Sigmoid colon (tissue), 7 donors: ENCODE data around the gene ZBTB2. TPM values are rescaled to one million over a fixed set of nuclear protein-coding genes. Genes with fewer than 3 reads are reported as not detected.

Experiments used
- DNase-seq: peaks from one replicate; pipeline ENCODE4 v3.0.0-alpha.2; 2019
- H3K27ac ChIP-seq, 4 donors: fragments of 200-600 bp; sonication (generic); one replicate each; pipeline ENCODE4 v1.5.1; 2016 to 2019; ENCODE audit warnings: mild to moderate bottlenecking in 1 of 4
- H3K27me3 ChIP-seq, 3 donors: fragments of 200-600 bp; sonication (generic); one replicate each; pipeline ENCODE4 v1.5.1; 2019; ENCODE audit warnings: mild to moderate bottlenecking in 1 of 3
- H3K36me3 ChIP-seq, 4 donors: fragments of 200-600 bp; sonication (generic); one replicate each; pipeline ENCODE4 v1.5.1; 2016 to 2019
- H3K4me1 ChIP-seq, 4 donors: fragments of 200-600 bp; sonication (generic); one replicate each; pipeline ENCODE4 v1.5.1; 2017 to 2019
- H3K4me3 ChIP-seq, 4 donors: fragments of 200-600 bp; sonication (generic); one replicate each; pipeline ENCODE4 v1.5.1; 2017 to 2019; ENCODE audit warnings: mild to moderate bottlenecking in 2 of 4, moderate library complexity in 1 of 4
- H3K9me3 ChIP-seq, 4 donors: fragments of 200-600 bp in 3 of 4; sonication (generic) in 3 of 4; one replicate each; pipeline versions ENCODE4 v1.5.1 to v1.6.1; 2013 to 2019
- CTCF ChIP-seq, 4 experiments: fragments of 450-650 bp in 3 of 4; fragments of 200-600 bp in 1 of 4; IDR thresholded peaks; one replicate each; pipeline ENCODE4 v1.5.1; 2016 to 2019; ENCODE audit warnings: antibody characterized with exemption in 4 of 4, mild to moderate bottlenecking in 3 of 4, moderate library complexity in 2 of 4
- EP300 ChIP-seq, 4 donors: sonication (generic); formaldehyde crosslinking; IDR thresholded peaks; one replicate each; pipeline ENCODE4 v1.6.1; 2017; ENCODE audit warnings: antibody characterized with exemption in 4 of 4
- POLR2A ChIP-seq, 2 donors: fragments of 450-650 bp; IDR thresholded peaks; one replicate each; pipeline ENCODE4 v1.6.1; 2016; ENCODE audit warnings: antibody characterized with exemption in 2 of 2, mild to moderate bottlenecking in 2 of 2, moderate library complexity in 2 of 2
- POLR2AphosphoS5 ChIP-seq, 4 donors: sonication (generic); formaldehyde crosslinking; IDR thresholded peaks; one replicate each; pipeline ENCODE4 v1.6.1; 2017; ENCODE audit warnings: antibody characterized with exemption in 4 of 4
- WGBS, 2 donors: extraction: QIAGEN DNeasy Blood & Tissue Kit; methylation state at CpG; one replicate each; pipeline ENCODE4 v1.1.7; 2013; 5-methylcytosine and 5-hydroxymethylcytosine counted together
- intact Hi-C: fragments of 100-400 bp; cut with DNase I; formaldehyde crosslinking; loops from one replicate; pipeline ENCODE4 v1.15.1; 2023
- polyA plus RNA-seq, 3 donors: library from polyadenylated mRNA; stranded (reverse); fragments of 200-250 nt; gene quantifications; one replicate each; pipeline ENCODE4 v1.2.3, GENCODE V29; 2013
- total RNA-seq, 4 donors: library from RNA; depleted of rRNA; stranded (reverse); fragments of >200 nt; gene quantifications; one replicate each; pipeline ENCODE4 v1.1.0, GENCODE V29; 2016
- donor health status: healthy with polysubstance abuse.
- donor health status: Bipolar disorder and iron deficiency.
- donor health status: healthy.

The ZBTB2 gene
- total and polyA plus RNA-seq, 7 donors, result 5.8 to 11.5 (median 8.6) TPM

DNA sequence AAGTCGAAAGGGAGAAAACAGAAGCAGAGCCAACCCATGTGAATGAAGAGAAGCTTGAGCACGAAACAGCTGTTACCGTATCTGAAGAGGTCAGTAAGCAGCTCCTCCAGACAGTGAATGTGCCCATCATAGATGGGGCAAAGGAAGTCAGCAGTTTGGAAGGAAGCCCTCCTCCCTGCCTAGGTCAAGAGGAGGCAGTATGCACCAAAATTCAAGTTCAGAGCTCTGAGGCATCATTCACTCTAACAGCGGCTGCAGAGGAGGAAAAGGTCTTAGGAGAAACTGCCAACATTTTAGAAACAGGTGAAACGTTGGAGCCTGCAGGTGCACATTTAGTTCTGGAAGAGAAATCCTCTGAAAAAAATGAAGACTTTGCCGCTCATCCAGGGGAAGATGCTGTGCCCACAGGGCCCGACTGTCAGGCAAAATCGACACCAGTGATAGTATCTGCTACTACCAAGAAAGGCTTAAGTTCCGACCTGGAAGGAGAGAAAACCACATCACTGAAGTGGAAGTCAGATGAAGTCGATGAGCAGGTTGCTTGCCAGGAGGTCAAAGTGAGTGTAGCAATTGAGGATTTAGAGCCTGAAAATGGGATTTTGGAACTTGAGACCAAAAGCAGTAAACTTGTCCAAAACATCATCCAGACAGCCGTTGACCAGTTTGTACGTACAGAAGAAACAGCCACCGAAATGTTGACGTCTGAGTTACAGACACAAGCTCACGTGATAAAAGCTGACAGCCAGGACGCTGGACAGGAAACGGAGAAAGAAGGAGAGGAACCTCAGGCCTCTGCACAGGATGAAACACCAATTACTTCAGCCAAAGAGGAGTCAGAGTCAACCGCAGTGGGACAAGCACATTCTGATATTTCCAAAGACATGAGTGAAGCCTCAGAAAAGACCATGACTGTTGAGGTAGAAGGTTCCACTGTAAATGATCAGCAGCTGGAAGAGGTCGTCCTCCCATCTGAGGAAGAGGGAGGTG, 38.7 kb downstream of the ZBTB2 start:
- no peak overlapping the region for H3K4me3 ChIP-seq
- peak overlapping the region in 1 of 4 donors; percentile 20 for H3K27ac ChIP-seq
- no peak for TF ChIP-seq CTCF (IDR thresholded peaks at IDR 0.05)
- TF ChIP-seq POLR2A (IDR thresholded peaks at IDR 0.05), result no peak
- no peak for TF ChIP-seq POLR2AphosphoS5 (IDR thresholded peaks at IDR 0.05)
- no peak for TF ChIP-seq EP300 (IDR thresholded peaks at IDR 0.05)
- no peaks in the 10 kb centered on the region for H3K9me3 ChIP-seq
- intact Hi-C loops, result no loop called here
- no peak for DNase-seq
- H3K36me3 ChIP-seq, result peaks cover 11 to 80% (median 23%) of the 10 kb centered on the region in 4 donors
- peaks cover 0 to 3% (median under 1%) of the 10 kb centered on the region in 4 donors for H3K4me1 ChIP-seq
- H3K27me3 ChIP-seq, result no peaks in the 10 kb centered on the region
- WGBS, 2 donors, result 81 to 87% methylated on average over 19 of the region's 19 CpGs

GRCh38 chr6:151351731-151352130, 39.6 kb downstream of the ZBTB2 start:
- TF ChIP-seq POLR2A (IDR thresholded peaks at IDR 0.05) (no peak), CTCF (IDR thresholded peaks at IDR 0.05) (no peak), EP300 (IDR thresholded peaks at IDR 0.05) (no peak), POLR2AphosphoS5 (IDR thresholded peaks at IDR 0.05) (no peak)
- Histone ChIP-seq H3K27ac (no peak overlapping the region), H3K4me1 (peaks cover 0 to 6% (median 2%) of the 10 kb centered on the region in 4 donors), H3K9me3 (no peaks in the 10 kb centered on the region), H3K36me3 (peaks cover 11 to 73% (median 23%) of the 10 kb centered on the region in 4 donors), H3K4me3 (no peak overlapping the region), H3K27me3 (no peaks in the 10 kb centered on the region)
- DNase-seq, result no peak
- 96 to 98% methylated on average over 7 of the region's 7 CpGs for WGBS, 2 donors
- intact Hi-C loops, result no loop called here

GRCh38 chr6:151351146-151351700, 40.1 kb downstream of the ZBTB2 start:
- intact Hi-C loops, result no loop called here
- H3K4me3 ChIP-seq, result no peak overlapping the region
- H3K27ac ChIP-seq, result no peak overlapping the region
- H3K4me1 ChIP-seq, result peaks cover 0 to 10% (median 5%) of the 10 kb centered on the region in 4 donors
- no peaks in the 10 kb centered on the region for H3K27me3 ChIP-seq
- TF ChIP-seq POLR2AphosphoS5 (IDR thresholded peaks at IDR 0.05), result no peak
- TF ChIP-seq EP300 (IDR thresholded peaks at IDR 0.05), result no peak
- no peak for TF ChIP-seq CTCF (IDR thresholded peaks at IDR 0.05)
- no peak for TF ChIP-seq POLR2A (IDR thresholded peaks at IDR 0.05)
- peaks cover 11 to 67% (median 22%) of the 10 kb centered on the region in 4 donors for H3K36me3 ChIP-seq
- no peaks in the 10 kb centered on the region for H3K9me3 ChIP-seq
- 94 to 95% methylated on average over 18 of the region's 18 CpGs for WGBS, 2 donors
- DNase-seq, result no peak

DNA sequence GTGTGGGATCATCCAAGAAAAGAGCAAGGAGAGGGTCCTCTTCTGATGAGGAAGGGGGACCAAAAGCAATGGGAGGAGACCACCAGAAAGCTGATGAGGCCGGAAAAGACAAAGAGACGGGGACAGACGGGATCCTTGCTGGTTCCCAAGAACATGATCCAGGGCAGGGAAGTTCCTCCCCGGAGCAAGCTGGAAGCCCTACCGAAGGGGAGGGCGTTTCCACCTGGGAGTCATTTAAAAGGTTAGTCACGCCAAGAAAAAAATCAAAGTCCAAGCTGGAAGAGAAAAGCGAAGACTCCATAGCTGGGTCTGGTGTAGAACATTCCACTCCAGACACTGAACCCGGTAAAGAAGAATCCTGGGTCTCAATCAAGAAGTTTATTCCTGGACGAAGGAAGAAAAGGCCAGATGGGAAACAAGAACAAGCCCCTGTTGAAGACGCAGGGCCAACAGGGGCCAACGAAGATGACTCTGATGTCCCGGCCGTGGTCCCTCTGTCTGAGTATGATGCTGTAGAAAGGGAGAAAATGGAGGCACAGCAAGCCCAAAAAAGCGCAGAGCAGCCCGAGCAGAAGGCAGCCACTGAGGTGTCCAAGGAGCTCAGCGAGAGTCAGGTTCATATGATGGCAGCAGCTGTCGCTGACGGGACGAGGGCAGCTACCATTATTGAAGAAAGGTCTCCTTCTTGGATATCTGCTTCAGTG, 40.8 kb downstream of the ZBTB2 start:
- Histone ChIP-seq H3K27ac (no peak overlapping the region), H3K4me1 (peaks cover 0 to 16% (median 8%) of the 10 kb centered on the region in 4 donors), H3K36me3 (peaks cover 11 to 61% (median 19%) of the 10 kb centered on the region in 4 donors), H3K9me3 (no peaks in the 10 kb centered on the region), H3K4me3 (no peak overlapping the region), H3K27me3 (no peaks in the 10 kb centered on the region)
- intact Hi-C loops, result no loop called here
- TF ChIP-seq EP300 (IDR thresholded peaks at IDR 0.05) (no peak), POLR2AphosphoS5 (IDR thresholded peaks at IDR 0.05) (no peak), CTCF (IDR thresholded peaks at IDR 0.05) (no peak), POLR2A (IDR thresholded peaks at IDR 0.05) (no peak)
- DNase-seq, result no peak
- WGBS, 2 donors, result 78 to 94% methylated on average over 20 of the region's 20 CpGs
